ENCODE results near the gene GRB14. TPM values are rescaled to one million over a fixed set of nuclear protein-coding genes. Genes with fewer than 3 reads are reported as not detected.
A peak's percentile ranks its signal among the peaks of the same experiment; 100 is the strongest.

Gene GRB14
- total RNA-seq, 2 donors from 2014 or later: 22.7 to 27.5 TPM

- Histone ChIP-seq H3K27ac (no peak overlapping the region), H3K9me3 (no peaks in the 10 kb centered on the region), H3K4me1 (no peaks in the 10 kb centered on the region), H3K36me3 (replicated peaks in 1 of 2; ENCODE audit: insufficient read depth in 1 of 2, low read depth in 2 of 2) (no peaks in the 10 kb centered on the region), H3K27me3 (no peaks in the 10 kb centered on the region), H3K4me3 (no peak overlapping the region)
- 87 to 95% methylated on average over 3 of the region's 3 CpGs for WGBS, 2 donors
- ATAC-seq: no peak
- no peak for DNase-seq
- intact Hi-C loops (cut with DNase I): no loop called here
- no peak for TF ChIP-seq POLR2A (IDR thresholded peaks at IDR 0.05)
- no peak for TF ChIP-seq CTCF (IDR thresholded peaks at IDR 0.05)
These were observed 4.2 kb upstream of the GRB14 start for GRCh38 chr2:164625378-164625971.

- peaks cover 4% of the 10 kb centered on the region for H3K4me1 ChIP-seq
- intact Hi-C loops (cut with DNase I): no loop called here
- no peak for TF ChIP-seq POLR2A (IDR thresholded peaks at IDR 0.05)
- no peak for TF ChIP-seq CTCF (IDR thresholded peaks at IDR 0.05)
- no peaks in the 10 kb centered on the region for H3K9me3 ChIP-seq
- DNase-seq (no peak), ATAC-seq (no peak)
- H3K27me3 ChIP-seq: no peaks in the 10 kb centered on the region
- H3K4me3 ChIP-seq: no peak overlapping the region
- H3K36me3 ChIP-seq (replicated peaks in 1 of 2; ENCODE audit: insufficient read depth in 1 of 2, low read depth in 2 of 2): no peaks in the 10 kb centered on the region
- 78 to 82% methylated on average over 2 of the region's 2 CpGs for WGBS, 2 donors
- H3K27ac ChIP-seq: no peak overlapping the region
These were observed 3.0 kb upstream of the GRB14 start for GRCh38 chr2:164624316-164624715.

- H3K36me3 ChIP-seq (replicated peaks in 1 of 2; ENCODE audit: insufficient read depth in 1 of 2, low read depth in 2 of 2): no peaks in the 10 kb centered on the region
- DNase-seq: no peak
- peak overlapping the region in 1 of 4 donors; percentile 95 for H3K27ac ChIP-seq
- H3K4me1 ChIP-seq: peaks cover 4% of the 10 kb centered on the region
- H3K4me3 ChIP-seq: no peak overlapping the region
- H3K27me3 ChIP-seq: no peaks in the 10 kb centered on the region
- intact Hi-C loops (cut with DNase I): no loop called here
- no peaks in the 10 kb centered on the region for H3K9me3 ChIP-seq
- 78 to 80% methylated on average over 8 to 12 of the region's 12 CpGs for WGBS, 2 donors
- no peak for ATAC-seq
- no peak for TF ChIP-seq CTCF (IDR thresholded peaks at IDR 0.05)
- no peak for TF ChIP-seq POLR2A (IDR thresholded peaks at IDR 0.05)
These were observed 1.2 kb upstream of the GRB14 start for GRCh38 chr2:164622338-164623106.

- H3K36me3 ChIP-seq (replicated peaks in 1 of 2; ENCODE audit: insufficient read depth in 1 of 2, low read depth in 2 of 2): no peaks in the 10 kb centered on the region
- H3K4me1 ChIP-seq: peaks cover 4% of the 10 kb centered on the region
- TF ChIP-seq POLR2A (IDR thresholded peaks at IDR 0.05): no peak
- no peak for TF ChIP-seq CTCF (IDR thresholded peaks at IDR 0.05)
- peak overlapping the region; percentile 19 to 28 for H3K4me3 ChIP-seq
- peak overlapping the region; percentile 70 to 95 (median 82) for H3K27ac ChIP-seq
- no peaks in the 10 kb centered on the region for H3K9me3 ChIP-seq
- ATAC-seq (peak; percentile 22), DNase-seq (peak in 3 of 4 donors; percentile 15 to 30 (median 30))
- no peaks in the 10 kb centered on the region for H3K27me3 ChIP-seq
- 0 to 1% methylated on average over 13 of the region's 13 CpGs for WGBS, 2 donors
- intact Hi-C loops (cut with DNase I): no loop called here
These were observed 453 bp upstream of the GRB14 start for GRCh38 chr2:164621764-164622105.
